ENCODE measurements around the gene HPSE2. TPM values are rescaled to one million over a fixed set of nuclear protein-coding genes. Genes with fewer than 3 reads are reported as not detected.

Gene HPSE2
- total RNA-seq, 2 experiments from 2014 or later = not detected

DNA sequence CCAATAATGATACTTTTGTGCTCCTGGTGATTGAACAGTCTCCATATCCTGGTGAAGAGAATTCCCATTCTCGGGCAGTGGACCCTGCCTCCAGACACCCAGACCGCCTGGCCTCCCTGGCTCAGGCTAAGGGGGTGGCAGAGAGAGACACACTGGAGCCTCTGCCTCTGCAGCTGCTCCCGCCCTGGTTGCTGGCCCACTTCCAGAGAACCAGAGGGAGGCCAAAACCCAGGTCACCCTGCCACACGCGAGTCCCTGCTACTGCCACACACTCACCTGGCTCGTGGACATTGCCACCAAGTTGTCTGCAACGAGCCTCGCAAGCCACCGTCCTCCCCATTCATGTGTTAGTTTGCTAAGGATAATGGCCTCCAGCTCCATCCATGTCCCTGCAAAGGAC lies 221.8 kb downstream of the HPSE2 start:
- Histone ChIP-seq H3K27ac (ENCODE audit: low read depth in 1 of 2, low read length in 2 of 2) (no peak overlapping the region), H3K36me3 (ENCODE audit: insufficient read depth, low read length) (no peaks in the 10 kb centered on the region), H3K4me3 (ENCODE audit: low read length) (no peak overlapping the region), H3K4me1 (ENCODE audit: insufficient read depth, low read length) (no peaks in the 10 kb centered on the region), H3K9me3 (ENCODE audit: control insufficient read depth in 1 of 2, insufficient read depth in 1 of 2, low read length in 2 of 2) (peaks cover 0 to 8% of the 10 kb centered on the region in 2 experiments), H3K27me3 (ENCODE audit: control insufficient read depth in 1 of 2, insufficient read depth in 2 of 2, low read length in 2 of 2) (no peaks in the 10 kb centered on the region)
- ATAC-seq (ENCODE audit: poor library complexity) (no peak), DNase-seq (no peak)
- POLR2A ChIA-PET = no interaction called here
- intact Hi-C loops (cut with DNase I, micrococcal nuclease) = no loop called here
- Mint-ChIP-seq H3K36me3 (ENCODE audit: low read depth) (no peaks in the 10 kb centered on the region), H3K4me3 (no peak overlapping the region), H3K4me1 (ENCODE audit: low read depth) (no peaks in the 10 kb centered on the region), H3K9me3 (no peaks in the 10 kb centered on the region), H3K27me3 (no peaks in the 10 kb centered on the region), H3K27ac (no peak overlapping the region)
- TF ChIP-seq, protein P1, sequence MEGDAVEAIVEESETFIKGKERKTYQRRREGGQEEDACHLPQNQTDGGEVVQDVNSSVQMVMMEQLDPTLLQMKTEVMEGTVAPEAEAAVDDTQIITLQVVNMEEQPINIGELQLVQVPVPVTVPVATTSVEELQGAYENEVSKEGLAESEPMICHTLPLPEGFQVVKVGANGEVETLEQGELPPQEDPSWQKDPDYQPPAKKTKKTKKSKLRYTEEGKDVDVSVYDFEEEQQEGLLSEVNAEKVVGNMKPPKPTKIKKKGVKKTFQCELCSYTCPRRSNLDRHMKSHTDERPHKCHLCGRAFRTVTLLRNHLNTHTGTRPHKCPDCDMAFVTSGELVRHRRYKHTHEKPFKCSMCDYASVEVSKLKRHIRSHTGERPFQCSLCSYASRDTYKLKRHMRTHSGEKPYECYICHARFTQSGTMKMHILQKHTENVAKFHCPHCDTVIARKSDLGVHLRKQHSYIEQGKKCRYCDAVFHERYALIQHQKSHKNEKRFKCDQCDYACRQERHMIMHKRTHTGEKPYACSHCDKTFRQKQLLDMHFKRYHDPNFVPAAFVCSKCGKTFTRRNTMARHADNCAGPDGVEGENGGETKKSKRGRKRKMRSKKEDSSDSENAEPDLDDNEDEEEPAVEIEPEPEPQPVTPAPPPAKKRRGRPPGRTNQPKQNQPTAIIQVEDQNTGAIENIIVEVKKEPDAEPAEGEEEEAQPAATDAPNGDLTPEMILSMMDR (IDR thresholded peaks at IDR 0.05) = no peak
- CTCF ChIA-PET = no interaction called here

DNA sequence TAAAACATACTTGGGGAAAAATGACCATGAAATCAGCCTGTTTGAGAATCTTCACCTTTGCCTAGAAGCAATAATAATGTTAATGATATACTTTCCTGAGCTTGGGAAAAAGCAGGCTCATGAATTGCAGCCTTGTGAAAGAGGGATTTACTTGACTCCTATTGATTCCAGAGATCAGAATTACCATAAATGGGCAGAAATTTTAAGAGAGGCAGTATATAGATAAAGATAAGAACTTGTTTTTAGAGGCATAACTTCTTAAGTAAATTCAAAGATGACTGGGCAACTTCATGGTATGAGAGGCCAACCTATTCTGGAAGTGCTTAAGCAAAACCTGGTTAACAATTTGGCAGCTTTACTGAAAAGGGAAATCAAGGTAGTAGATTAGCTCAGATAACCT lies 225.4 kb downstream of the HPSE2 start:
- CTCF ChIA-PET = no interaction called here
- Mint-ChIP-seq H3K4me3 (no peak overlapping the region), H3K9me3 (no peaks in the 10 kb centered on the region), H3K36me3 (ENCODE audit: low read depth) (no peaks in the 10 kb centered on the region), H3K27me3 (no peaks in the 10 kb centered on the region), H3K27ac (no peak overlapping the region), H3K4me1 (ENCODE audit: low read depth) (no peaks in the 10 kb centered on the region)
- Histone ChIP-seq H3K27me3 (ENCODE audit: control insufficient read depth in 1 of 2, insufficient read depth in 2 of 2, low read length in 2 of 2) (no peaks in the 10 kb centered on the region), H3K4me1 (ENCODE audit: insufficient read depth, low read length) (no peaks in the 10 kb centered on the region), H3K27ac (ENCODE audit: low read depth in 1 of 2, low read length in 2 of 2) (no peak overlapping the region), H3K36me3 (ENCODE audit: insufficient read depth, low read length) (no peaks in the 10 kb centered on the region), H3K4me3 (ENCODE audit: low read length) (no peak overlapping the region), H3K9me3 (ENCODE audit: control insufficient read depth in 1 of 2, insufficient read depth in 1 of 2, low read length in 2 of 2) (peaks cover 6 to 25% of the 10 kb centered on the region in 2 experiments)
- POLR2A ChIA-PET = no interaction called here
- DNase-seq (no peak), ATAC-seq (ENCODE audit: poor library complexity) (no peak)
- TF ChIP-seq, protein P1 (IDR thresholded peaks at IDR 0.05) = no peak
- intact Hi-C loops (cut with DNase I, micrococcal nuclease) = no loop called here

DNA sequence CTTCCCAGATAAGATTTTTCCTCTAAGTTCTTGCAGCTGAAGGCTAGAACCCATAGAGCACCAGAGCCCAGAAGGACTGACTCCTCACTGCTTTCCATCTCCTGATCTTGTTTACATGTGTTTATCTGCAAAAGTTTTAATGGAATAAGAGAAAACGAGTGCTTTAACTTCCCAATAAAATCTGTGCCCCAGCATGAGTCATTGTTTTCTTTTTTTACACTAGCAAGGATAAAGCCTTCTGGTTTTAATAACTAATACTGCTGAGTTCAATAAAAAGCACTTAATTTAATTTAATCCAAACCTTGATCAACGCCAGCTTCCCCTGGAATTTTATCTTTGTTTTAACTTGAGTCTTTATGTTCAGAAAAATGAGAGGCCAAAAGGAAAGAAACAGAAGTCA lies 227.6 kb downstream of the HPSE2 start:
- Mint-ChIP-seq H3K36me3 (ENCODE audit: low read depth) (no peaks in the 10 kb centered on the region), H3K4me1 (ENCODE audit: low read depth) (no peaks in the 10 kb centered on the region), H3K27ac (no peak overlapping the region), H3K4me3 (no peak overlapping the region), H3K9me3 (peaks cover under 1% of the 10 kb centered on the region), H3K27me3 (no peaks in the 10 kb centered on the region)
- ATAC-seq (ENCODE audit: poor library complexity) (no peak), DNase-seq (no peak)
- intact Hi-C loops (cut with DNase I, micrococcal nuclease) = no loop called here
- Histone ChIP-seq H3K27me3 (ENCODE audit: control insufficient read depth in 1 of 2, insufficient read depth in 2 of 2, low read length in 2 of 2) (no peaks in the 10 kb centered on the region), H3K4me1 (ENCODE audit: insufficient read depth, low read length) (no peaks in the 10 kb centered on the region), H3K9me3 (ENCODE audit: control insufficient read depth in 1 of 2, insufficient read depth in 1 of 2, low read length in 2 of 2) (peaks cover 17 to 19% of the 10 kb centered on the region in 2 experiments), H3K4me3 (ENCODE audit: low read length) (no peak overlapping the region), H3K27ac (ENCODE audit: low read depth in 1 of 2, low read length in 2 of 2) (no peak overlapping the region), H3K36me3 (ENCODE audit: insufficient read depth, low read length) (no peaks in the 10 kb centered on the region)
- ChIA-PET CTCF (no interaction called here), POLR2A (no interaction called here)
- TF ChIP-seq, protein P1 (IDR thresholded peaks at IDR 0.05) = no peak

Measured in CD4-positive, alpha-beta T cell (primary cell).